Iris pigment epithelial cell (primary cell): ENCODE results near the gene RTP5.

ENCODE experiments used
- DNase-seq: peaks from one replicate; pipeline ENCODE4 v3.0.0-alpha.2; 2011; ENCODE audit warnings: low read depth

Gene RTP5

DNA sequence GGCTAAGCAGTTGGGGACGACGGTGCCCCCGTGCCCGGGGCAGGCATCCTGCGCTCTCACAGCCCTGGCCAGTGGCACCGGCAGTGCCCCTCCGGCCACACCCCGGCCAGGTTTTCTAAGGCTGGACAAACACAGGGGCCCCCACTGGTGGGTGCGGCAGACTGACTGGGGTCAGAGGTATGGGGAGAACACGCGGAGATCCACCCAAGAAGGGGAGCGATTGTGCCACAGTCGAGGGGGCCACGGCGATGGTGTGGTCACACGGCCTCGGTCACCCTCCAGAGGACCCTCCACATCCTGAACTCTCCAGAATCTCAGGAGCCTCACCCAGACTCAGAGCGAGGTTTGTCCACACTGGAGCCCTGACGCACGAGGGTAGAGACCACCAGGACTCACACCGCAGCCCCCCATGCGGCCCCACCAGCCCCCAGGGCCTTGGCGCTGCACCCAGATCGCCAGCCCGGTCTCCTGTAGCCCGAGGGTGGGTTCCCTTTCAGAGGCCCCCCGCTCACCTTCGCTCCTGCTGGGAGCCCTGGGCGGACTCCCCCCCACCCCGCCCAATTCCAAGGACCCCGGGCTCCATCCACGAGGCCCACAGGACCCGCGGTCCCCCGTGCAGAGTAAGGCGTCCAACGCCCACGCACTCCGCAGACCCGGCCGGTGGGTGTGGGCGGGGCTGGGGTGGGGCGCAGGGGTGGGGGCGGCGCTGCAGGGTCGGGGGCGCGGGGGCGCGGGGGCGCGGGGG is 26.0 kb upstream of the RTP5 start:
- DNase-seq = no peak

DNA sequence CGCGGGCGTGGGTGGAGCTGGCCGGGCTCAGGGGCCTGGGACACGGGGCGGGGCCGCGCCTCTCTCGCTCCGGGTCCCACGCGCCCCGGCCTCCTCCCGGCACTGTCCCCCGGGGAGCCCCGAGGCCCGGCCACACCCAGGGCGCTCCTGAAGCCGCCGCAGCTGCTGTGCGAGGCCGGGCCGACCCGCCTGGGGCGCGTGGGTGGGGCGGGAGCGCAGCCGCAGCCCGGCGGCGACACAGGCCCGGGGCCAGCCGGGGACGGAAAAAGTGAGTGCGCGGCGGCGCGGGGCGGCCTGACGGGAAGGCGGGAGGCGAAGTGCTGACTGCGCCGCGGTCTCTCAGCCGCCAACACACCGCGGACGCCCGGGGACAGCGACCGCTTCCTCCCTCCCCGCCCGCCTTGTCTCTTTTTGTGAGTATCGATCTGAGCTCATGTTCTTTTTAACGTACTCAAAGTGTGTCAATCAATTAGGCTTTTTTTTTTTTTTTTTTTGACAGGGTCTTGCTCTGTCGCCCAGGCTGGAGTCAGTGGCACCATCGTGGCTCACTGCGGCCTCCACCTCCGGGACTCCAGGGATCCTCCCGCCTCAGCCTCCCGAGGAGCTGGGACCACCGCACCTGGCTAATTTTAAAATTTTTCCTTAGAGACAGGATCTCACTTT is 25.3 kb upstream of the RTP5 start:
- peak; percentile 45 for DNase-seq

DNA sequence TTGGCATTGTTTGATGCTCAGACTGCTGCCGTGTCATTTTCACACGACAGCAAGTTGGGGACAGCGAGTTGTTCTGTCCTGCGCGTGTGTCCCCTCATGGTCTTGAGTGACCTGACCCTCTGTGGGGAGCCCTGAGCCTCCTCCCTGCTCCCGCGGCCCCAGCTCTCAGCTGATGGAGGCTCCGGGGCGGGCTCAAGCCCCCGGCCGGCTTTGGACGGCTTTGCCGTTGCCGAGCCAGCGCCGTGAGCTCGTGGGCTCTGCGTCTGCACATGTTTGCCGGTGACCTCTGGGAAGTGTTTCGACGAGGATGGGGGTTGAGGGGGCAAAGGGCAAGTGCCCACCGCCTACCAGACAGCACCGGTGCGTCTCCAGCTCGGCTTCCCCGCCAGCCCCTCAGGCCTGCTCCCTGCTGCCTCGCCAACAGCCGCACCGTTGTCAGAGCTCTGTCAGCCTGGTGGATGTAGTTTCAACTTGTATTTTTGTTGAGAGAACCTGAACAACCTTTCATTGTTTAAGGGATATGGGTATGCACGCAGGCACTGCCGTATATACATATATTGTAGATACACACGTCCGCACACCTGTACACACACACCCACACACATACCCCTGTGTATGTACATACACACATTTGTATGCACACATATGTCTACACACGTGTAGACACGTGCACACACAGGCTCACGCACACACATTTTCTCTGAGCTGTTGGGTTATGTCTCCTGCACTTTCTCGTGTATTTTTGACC is 24.5 kb upstream of the RTP5 start:
- no peak for DNase-seq

DNA sequence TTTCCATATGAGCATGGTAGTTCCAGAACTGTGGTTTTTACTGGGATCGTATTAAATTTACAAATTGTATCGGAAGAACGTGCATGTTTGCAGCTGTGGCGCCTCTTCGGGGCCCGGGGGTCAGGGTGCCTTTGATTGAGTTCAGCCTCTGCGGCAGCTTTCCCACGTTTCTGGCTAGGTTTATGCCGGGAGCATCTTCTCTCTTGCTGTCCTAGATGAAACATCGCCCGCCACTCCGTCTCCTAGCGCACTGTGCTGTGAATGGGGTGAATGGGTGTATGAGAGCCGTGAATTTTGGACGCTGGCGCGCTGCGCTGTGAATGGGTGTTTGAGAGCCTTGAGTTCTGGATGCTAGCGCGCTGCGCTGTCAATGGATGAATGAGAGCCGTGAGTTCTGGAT is 23.1 kb upstream of the RTP5 start:
- no peak for DNase-seq

DNA sequence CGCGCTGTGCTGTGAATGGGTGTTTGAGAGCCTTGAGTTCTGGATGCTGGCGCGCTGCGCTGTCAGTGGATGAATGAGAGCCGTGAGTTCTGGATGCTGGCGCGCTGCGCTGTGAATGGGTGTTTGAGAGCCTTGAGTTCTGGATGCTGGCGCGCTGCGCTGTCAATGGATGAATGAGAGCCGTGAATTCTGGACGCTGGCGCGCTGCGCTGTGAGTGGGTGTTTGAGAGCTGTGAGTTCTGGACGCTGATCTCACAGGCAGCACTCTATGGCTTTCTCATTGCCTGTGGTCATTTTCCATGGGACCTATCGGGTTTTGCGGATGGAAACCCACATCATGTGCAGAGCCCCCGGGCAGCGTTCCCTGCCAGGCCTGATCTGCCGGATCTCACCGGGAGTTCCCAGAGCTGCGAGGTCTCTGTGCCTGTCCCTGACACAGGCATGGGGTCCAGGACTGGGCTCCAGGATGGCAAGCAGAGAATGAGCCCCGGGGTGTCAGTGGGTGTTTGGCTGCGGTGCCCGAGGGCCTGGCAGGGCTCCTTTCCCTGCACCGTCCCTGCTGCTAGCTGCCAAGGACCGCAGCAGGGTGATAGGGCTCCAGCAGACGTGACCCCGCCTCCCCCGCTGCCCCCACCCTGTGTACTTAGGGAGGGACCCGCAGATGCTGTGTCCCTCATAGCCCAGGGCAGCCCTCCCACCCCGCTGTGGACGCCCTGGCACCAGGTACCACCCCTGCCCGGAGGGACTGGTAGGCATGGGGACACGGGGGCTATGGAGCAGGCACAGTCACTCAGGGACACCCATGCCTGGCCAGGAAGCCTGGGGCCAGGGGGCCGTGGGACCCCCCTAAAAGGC is 20.5 kb upstream of the RTP5 start:
- DNase-seq = no peak

DNA sequence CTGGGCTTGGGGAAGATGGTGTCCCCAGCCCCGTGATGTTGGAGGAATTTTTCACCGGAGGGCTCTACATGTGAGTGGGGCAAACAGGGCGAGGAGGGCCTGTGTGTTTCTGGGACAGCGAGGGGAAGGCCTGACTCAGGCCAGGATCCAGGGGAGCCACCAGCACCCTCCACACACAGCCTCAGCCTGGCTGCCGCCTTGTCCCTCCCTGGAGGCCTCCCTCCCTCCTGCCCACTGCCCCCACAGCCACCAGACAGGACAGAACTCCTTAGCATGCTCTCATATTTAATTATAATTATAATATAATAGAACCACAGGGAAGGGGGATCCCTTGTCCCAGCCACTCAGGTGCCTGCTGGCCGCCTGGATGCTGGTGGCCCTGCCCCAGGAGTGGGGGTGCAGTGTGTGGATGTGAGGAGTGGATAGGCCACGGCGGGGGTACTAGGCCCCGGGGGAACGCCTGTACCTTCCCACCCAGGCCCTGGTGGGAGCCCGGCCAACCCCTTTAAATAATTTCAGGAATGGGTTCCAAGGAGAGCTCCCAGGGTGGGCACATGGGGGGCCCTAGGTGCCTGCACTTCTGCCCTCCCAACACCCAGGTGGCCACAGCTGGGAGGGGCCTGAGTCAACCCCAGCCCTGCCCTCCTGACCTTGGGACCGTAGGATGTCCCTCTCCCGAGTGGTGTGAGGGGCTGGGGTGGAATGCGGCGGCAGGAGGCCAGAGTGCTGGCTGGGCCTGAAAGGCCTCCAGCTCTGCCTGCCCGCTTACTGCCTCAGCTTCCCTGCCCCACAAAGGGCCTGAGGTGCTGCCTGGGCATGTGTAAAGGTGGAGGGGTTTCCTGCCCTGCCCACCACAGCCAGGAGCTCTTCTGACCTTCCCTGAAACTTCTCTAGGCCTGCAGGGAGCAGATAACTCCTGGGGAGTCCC is 19.6 kb upstream of the RTP5 start:
- no peak for DNase-seq

DNA sequence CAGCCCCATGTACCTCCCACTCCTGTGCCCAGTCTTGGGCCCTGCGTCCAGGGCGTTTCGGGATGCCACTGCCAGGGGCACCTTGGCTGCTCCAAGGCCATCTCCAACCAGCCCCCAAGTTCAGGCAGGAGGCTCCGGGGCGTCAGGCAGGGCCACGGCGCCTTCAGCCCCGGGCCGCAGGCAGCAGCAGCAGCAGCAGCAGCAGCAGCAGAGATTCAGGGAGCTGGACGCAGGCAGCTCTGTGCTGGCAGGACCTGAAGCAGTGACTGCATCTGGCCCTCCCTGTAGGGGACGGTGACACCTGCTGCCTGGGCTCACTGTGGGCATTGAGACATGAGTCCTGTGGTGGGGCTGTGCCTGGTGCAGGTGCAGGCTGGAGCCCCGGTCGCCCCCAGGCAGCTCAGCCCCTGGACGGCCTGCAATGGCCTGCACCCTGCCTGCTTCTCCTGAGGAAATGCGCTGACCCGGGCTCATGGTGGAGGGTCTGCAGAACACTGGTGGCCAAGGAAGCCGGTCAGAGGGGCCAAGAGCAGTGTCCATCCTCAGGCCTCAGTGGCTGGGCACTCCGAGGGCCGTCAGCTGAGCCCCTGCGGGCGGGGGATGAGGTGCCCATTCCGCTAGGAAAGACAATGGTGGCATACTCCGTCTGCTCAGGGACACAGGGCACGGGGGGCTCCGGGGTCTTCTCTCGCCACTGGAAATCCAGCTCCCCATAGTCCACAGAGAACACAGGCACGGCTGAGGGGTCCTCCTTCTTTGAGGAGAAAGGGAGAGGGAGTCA is 18.8 kb upstream of the RTP5 start:
- DNase-seq = no peak

DNA sequence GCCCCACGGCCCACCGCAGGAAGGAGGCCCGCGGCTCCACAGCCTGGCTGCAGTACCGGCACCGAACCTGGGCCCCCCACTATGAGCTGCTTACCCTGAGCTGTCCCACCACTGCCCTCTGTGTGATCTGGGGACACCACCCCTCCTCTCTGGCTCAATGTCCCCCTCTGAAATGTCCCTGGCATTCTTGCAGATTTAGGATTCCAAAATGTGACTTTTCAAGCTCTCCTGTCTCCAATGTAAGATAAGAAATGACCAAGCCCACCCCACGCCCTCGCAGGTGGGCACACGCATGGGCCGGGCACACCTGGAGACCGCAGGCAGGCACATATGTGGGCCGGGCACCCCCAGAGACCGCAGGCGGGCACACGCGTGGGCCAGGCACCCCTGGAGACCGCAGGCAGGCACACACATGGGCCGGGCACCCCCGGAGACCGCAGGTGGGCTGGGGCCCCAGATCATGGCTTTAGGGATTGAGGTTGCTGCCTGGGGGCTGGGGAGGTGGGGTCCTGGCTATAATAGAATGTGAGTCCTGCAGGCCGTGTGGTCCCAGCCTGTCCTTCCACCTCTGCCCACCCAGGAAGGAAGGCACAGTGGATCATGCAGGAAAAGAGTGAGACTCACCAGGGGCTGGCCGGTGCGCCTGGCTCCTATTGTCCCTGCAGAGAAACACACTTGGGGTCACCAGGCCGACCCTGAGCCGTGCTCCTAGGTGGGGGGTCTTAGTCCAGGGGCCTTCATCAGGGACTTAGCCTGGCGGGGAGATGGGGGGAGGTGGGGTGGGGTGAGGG is 18.0 kb upstream of the RTP5 start:
- no peak for DNase-seq

DNA sequence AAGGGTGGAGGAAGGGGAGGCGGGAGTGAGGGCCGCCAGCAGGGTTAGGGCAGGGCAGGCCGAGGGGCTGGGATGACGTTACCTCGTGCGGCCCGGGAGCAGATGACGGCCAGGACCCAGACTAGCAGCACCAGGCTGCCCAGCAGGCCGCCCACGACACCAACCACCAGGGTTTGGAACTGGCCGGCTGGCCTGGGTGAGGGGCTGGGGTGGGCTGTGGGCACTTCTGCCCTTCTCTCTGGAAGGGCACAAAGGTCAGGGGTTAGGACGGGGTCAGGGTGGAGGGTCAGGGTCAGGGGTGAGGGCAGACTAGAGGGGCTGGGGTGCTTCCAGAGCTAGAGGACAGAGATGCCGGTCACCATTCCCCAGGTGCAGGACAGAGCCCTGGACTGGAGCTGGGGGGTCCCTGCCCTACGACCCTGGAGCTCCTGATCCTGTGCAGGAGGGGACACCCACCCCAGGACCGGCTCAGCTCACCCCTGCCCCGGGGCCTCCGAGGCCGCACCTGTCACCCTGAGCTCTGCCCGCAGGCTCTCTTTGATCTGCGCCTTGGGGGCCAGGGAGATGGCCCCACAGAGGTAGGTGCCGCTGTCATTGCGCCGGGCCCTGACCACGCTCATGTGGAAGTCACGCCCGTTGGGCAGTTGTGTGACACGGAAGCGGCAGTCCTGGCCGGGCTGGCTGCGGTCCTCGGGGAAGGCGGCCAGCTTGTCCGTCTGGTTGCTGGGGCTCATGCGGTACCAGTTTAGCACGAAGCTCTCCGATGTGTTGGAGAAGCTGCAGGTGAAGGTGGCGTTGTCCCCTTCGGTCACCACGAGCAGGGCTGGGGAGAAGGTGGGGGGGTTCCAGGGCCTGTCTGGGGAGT is 17.2 kb upstream of the RTP5 start:
- no peak for DNase-seq

DNA sequence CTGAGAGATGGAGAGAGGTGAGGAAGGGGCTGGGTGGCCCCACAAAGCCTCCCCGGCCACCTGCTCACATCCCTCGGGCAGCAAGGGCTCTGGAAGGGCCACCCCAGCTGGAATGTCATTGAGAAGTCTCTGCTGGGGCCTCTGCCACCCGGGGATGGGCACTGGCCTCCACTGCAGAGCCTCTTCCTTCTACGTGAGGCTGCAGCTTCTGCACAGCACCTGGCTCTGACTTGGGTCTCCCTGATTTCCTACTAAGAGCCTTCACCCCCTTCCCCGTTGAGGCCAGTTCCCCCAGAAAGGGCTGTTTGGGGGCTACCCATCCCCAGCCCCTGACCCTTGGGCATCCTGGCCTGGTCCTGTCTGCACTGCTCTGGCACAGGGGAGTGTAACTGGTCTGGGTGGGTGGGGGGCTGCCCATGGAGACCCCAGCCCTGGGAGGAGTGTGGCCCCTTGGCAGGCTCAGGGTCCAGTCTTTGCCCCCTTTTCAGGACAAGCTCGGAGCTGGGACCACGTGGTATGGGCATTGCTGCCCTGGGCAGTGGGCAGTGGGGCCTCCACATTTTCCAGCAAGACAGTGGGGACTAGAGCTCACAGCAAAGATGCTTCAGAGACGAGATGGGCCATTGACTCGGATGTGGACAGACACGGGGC is 16.4 kb upstream of the RTP5 start:
- DNase-seq = no peak

DNA sequence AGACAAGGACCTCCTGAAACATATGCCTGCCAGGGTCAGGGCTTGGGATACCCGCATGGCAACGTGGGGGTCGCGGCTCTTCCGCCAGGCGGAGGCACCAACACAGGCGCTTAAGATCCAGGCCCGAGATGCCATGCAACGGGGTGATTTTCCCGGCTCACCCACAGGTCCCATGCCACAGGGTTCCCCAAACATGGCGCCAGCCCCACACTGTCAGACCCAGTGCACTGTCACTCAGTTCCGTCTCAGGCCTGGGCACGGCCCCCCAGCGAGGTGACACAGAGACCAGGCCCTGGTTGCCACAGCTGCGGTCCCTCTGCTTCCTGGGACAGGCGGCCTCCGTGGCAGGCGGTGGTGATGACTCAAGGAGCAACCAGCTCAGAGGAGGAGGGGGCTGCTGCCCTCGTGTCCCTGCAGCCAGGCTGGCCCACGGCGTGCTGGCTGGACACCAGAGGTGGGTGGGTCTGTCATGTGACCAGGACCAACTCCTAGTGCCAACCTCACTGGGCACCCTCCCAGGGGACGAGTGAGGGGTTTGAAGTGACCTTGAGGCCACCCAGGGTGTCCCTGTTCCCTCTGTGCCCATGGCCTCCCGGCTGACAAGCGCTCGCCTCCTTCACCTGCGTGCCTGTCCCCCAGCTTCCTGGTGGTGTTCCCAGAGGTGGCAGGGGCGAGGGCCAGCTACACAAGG is 15.7 kb upstream of the RTP5 start:
- no peak for DNase-seq

DNA sequence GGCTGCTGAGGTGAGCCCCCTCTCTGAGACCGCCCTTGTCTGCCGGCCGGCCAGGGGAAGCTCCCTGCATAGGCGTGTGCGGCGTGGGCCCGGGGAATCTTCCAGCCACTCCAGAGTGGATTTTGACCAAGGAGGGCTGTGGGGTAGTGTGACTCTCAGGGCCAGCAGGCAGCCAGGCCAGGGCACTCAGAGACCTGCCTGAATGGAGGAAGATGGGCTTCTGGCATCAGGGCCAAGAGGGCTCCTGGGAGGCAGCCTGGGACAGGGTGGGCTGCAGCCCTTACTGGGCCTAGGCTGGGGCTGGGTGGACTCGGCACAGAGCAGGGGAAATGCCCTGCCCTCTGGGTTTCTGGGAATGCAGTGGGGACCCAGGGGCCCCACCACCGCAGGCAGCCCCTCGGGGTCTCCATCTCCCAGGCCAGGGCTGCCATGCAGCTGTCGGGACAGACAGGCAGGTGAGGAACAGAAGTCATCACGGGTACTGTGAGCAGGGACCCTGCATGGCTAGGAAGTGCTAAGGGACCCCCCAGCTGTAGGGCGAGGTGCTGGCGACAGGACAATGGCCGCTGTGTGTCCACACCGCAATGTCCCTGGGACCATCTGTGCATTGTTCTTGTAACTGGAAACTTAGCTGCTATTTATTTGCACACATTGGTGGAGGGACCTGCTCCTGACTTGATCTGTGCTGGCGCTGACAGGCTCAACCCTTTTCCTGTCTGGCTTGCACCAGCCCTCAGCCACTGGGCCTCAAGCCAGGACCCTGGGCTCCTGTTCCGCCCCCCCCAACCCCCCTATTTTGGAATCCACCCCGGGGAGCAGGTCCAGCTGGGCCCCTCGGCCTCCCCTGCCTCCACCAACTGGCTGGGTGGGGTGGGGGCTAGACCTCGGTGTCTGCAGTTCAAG is 14.9 kb upstream of the RTP5 start:
- peak; percentile 23 for DNase-seq

DNA sequence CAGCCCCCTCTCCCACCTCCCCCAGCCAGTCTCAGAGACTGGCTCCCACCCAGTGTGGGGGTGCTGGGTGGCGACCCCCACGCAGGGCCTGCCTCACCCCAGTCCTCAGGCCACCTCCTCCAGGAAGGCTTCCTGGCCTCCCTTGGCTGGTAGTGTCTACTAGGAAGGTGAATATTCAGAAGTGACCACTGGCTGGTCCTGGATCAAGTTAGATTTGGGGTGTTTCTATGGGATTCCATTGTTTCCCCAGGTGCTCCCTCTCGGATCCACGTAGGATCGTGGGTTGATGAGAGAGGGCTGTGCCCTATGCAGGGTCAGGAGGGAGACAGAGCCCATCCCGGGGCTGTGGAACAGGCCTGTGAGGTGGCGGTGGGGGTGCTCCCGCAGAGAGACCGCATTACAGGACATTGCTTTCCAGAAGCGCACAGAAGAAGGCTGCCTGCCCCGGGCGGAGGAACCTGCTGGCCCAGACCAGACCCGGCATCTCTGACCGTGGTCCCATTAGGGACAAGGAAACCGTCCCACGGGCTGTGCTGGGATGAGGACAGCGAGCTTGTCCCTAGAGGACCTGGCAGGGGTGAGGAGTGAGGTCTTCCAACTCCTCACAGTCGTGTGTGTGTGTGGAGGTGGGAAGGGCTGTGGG is 14.2 kb upstream of the RTP5 start:
- no peak for DNase-seq

DNA sequence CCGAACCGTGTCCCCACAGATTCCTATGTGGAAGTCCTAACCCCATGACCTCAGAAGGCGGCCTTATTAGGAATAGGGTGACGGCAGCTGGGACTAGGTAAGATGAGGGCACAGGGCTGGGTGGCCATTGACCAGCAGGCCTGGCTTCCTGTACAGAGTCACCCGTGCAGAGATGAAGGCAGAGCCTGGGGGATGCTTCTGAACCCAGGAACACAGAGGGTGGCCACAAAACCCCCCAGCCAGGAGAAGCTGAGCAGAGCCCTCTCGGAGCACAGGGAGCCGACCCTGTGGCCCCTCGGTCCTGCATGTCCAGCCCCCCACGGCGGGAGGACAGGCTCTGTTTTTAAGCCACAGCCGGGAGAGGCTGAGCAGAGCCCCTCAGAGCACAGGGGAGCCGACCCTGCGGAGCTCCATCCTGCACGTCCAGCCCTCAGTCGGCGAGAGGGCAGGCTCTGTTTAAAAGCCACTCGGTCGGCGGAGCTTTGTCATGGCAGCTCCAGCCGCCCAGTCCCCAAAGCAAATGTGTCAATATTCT is 13.6 kb upstream of the RTP5 start:
- no peak for DNase-seq

DNA sequence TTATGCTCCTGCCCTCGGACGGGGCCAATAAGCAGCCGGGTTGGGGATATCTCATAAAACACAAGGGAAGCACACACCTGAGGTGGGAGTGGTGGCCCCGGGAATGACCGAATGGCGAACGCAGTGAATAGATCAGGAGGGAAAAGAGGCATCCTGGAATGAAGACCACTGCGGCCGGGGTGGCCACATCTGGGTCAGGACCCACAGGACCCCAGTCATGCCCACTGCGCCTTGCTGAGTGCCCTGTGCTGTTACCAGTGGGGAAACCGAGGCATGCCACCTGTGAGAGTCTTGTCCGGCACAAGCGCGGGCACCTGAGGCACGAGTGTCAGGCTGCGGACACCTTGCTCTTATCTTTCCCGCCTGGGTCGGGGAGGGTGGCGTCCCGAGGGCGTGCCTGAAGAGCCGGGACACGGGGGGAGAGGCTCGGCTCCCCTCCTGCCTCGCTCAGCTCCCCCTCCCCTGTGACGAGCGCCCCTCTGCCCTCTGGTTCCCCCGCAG is 12.4 kb upstream of the RTP5 start:
- no peak for DNase-seq
